C4-2B (cell line): ENCODE measurements around the gene ZDHHC8.

ENCODE experiments used
- H3K27ac ChIP-seq: fragments of 450-650 bp; 2 replicates; pipeline ENCODE4 v1.5.1; 2017
- ZFX ChIP-seq: fragments of 450-650 bp; IDR thresholded peaks from 2 replicates; pipeline ENCODE4 v1.6.1; 2017
- TF ChIP-seq, protein P1 (sequence below): fragments of 450-650 bp; conservative IDR thresholded peaks from 2 replicates; pipeline ENCODE4 v1.5.1; 2017; ENCODE audit warnings: mild to moderate bottlenecking

Gene ZDHHC8

GRCh38 chr22:20130731-20131596, 640 bp upstream of the ZDHHC8 start:
- H3K27ac ChIP-seq = peak overlapping the region; percentile 72
- TF ChIP-seq ZFX = no peak
- TF ChIP-seq, protein P1, sequence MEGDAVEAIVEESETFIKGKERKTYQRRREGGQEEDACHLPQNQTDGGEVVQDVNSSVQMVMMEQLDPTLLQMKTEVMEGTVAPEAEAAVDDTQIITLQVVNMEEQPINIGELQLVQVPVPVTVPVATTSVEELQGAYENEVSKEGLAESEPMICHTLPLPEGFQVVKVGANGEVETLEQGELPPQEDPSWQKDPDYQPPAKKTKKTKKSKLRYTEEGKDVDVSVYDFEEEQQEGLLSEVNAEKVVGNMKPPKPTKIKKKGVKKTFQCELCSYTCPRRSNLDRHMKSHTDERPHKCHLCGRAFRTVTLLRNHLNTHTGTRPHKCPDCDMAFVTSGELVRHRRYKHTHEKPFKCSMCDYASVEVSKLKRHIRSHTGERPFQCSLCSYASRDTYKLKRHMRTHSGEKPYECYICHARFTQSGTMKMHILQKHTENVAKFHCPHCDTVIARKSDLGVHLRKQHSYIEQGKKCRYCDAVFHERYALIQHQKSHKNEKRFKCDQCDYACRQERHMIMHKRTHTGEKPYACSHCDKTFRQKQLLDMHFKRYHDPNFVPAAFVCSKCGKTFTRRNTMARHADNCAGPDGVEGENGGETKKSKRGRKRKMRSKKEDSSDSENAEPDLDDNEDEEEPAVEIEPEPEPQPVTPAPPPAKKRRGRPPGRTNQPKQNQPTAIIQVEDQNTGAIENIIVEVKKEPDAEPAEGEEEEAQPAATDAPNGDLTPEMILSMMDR = no peak

- H3K27ac ChIP-seq = peak overlapping the region; percentile 72
- TF ChIP-seq, protein P1 = no peak
- TF ChIP-seq ZFX = peak; percentile 73; the same call in 1 of the 2 replicates
Measured at GRCh38 chr22:20131859-20132685, 468 bp downstream of the ZDHHC8 start.

DNA sequence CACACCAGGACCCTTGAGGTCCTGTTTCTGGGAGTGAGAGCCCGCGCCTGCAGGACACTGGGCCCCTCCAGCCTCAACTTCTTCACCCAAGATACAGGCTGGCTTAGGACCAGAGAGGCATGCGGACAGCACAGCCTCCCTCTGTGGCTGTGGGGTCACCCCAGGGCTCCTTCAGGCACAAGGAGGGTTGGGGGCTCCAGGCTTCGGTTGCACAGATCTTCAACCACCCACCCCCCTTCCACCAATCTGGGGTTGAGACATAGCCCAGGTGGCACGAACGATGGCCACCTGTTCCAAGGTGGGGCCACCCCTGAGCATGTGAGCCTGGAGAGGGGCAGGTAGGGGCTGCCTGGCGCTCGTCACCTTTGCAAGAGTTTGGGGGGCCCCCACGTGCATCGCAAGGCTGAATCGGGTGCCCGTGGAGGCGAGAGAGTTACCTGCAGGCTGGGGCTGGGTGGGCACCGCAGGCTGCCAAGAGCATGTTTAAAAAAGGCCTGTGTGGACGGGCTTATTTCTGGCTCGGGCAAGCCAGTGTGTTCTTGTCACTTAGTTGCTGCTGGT, 1.2 kb downstream of the ZDHHC8 start:
- H3K27ac ChIP-seq = peak overlapping the region; percentile 72
- no peak for TF ChIP-seq ZFX
- TF ChIP-seq, protein P1 = no peak

GRCh38 chr22:20133930-20134549, 2.4 kb downstream of the ZDHHC8 start:
- H3K27ac ChIP-seq = no peak overlapping the region
- TF ChIP-seq, protein P1 = no peak
- no peak for TF ChIP-seq ZFX

- no peak overlapping the region for H3K27ac ChIP-seq
Measured at GRCh38 chr22:20135265-20135664, 3.7 kb downstream of the ZDHHC8 start.

DNA sequence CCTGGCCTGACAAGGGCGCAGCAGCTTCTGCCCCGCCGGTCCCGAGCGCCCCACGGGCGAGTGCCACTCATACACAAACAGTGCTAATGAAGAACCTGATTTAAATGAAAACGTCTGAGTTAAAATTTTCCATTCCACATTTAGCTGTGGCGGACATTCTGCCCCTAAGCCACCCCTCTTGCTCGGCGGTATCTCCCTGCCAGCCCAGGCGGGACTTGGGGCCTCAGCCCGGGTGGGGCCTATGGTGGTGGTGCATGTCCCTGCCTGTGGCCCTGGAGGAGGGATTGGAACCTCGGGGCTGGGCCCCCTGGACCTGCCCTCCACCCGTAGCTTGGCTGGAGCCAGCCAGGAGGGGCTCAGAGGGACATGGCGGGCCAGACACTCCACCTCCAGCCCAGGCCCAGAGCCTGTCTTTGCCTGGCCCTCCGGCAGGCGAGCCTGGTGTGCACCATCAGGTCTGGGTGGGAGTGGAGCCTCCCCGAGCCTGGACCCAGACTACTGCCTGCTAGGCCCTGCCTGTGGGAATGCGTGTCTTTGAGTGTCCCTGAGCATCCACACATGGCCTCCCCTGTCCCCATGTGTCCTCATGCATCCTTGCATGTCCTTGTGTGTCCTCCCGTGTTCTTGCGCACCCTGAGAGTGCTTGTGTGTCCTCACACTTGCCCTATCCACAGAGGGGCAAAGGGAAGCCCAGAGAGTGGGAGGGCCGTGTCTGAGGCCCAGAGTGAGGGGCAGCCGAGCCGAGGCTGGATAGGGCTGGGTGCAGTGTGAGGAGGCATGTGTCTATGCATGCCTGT, 4.4 kb downstream of the ZDHHC8 start:
- no peak for TF ChIP-seq ZFX
- TF ChIP-seq, protein P1 = no peak
- no peak overlapping the region for H3K27ac ChIP-seq

More at GRCh38 chr22:20135265-20135664, 3.7 kb downstream of the ZDHHC8 start:
- no peak for TF ChIP-seq ZFX
- TF ChIP-seq, protein P1 = no peak
